Head of caudate nucleus (tissue), 42 donors: Measurements from ENCODE around the gene RNF138.
A peak's percentile ranks its signal among the peaks of the same experiment; 100 is the strongest.

Experiments
- DNase-seq, 42 donors: peaks; one replicate each; pipeline versions ENCODE4 v3.0.0 to v3.0.0-alpha.2; 2020 to 2021; ENCODE audit warnings: mixed read lengths in 7 of 42
- intact Hi-C: fragments of 100-400 bp; cut with DNase I; formaldehyde crosslinking; loops from one replicate; pipeline ENCODE4 v1.15.0; 2022

Gene RNF138

GRCh38 chr18:32093102-32093511 lies 1.4 kb downstream of the RNF138 start:
- intact Hi-C loops: loop anchor here (5.0 kb wide), 2 partner anchors 71 to 151 kb away; partner anchors contain the start of gene TRAPPC8
- DNase-seq: peak in 40 of 42 donors; percentile 16 to 71 (median 44)

GRCh38 chr18:32093523-32093922 lies 1.8 kb downstream of the RNF138 start:
- intact Hi-C loops: loop anchor here (5.0 kb wide), 2 partner anchors 71 to 151 kb away; partner anchors contain the start of gene TRAPPC8
- peak in 1 of 42 donors; percentile 5 for DNase-seq

- no peak for DNase-seq
- intact Hi-C loops: no loop called here
These were observed 3.7 kb downstream of the RNF138 start for GRCh38 chr18:32095192-32095899.

- intact Hi-C loops: no loop called here
- no peak for DNase-seq
These were observed 4.2 kb downstream of the RNF138 start for GRCh38 chr18:32095900-32096229.

GRCh38 chr18:32096946-32097345 lies 5.3 kb downstream of the RNF138 start:
- DNase-seq: no peak
- intact Hi-C loops: no loop called here

- no peak for DNase-seq
- intact Hi-C loops: no loop called here
These were observed 12.8 kb downstream of the RNF138 start for GRCh38 chr18:32104516-32104915.

- intact Hi-C loops: no loop called here
- no peak for DNase-seq
These were observed 18.3 kb downstream of the RNF138 start for GRCh38 chr18:32110005-32110404.

GRCh38 chr18:32111706-32112105 lies 20.0 kb downstream of the RNF138 start:
- intact Hi-C loops: no loop called here
- no peak for DNase-seq

- intact Hi-C loops: no loop called here
- no peak for DNase-seq
These were observed 21.2 kb downstream of the RNF138 start for GRCh38 chr18:32112826-32113225.

GRCh38 chr18:32114293-32114942 lies 22.7 kb downstream of the RNF138 start:
- no peak for DNase-seq
- intact Hi-C loops: no loop called here

- intact Hi-C loops: no loop called here
- no peak for DNase-seq
These were observed 30.4 kb downstream of the RNF138 start for GRCh38 chr18:32122039-32122438.

GRCh38 chr18:32126538-32126937 lies 34.9 kb downstream of the RNF138 start:
- no peak for DNase-seq
- intact Hi-C loops: no loop called here

GRCh38 chr18:32135625-32136024 lies 44.0 kb downstream of the RNF138 start:
- intact Hi-C loops: no loop called here
- DNase-seq: no peak

- no peak for DNase-seq
- intact Hi-C loops: no loop called here
These were observed 46.8 kb downstream of the RNF138 start for GRCh38 chr18:32138332-32138982.

GRCh38 chr18:32139835-32140283 lies 48.2 kb downstream of the RNF138 start:
- intact Hi-C loops: no loop called here

GRCh38 chr18:32148185-32148870 lies 56.7 kb downstream of the RNF138 start:
- intact Hi-C loops: no loop called here

More at GRCh38 chr18:32139835-32140283, 48.2 kb downstream of the RNF138 start:
- no peak for DNase-seq

GRCh38 chr18:32152705-32153448 lies 61.2 kb downstream of the RNF138 start:
- DNase-seq: no peak
- intact Hi-C loops: no loop called here

More at GRCh38 chr18:32148185-32148870, 56.7 kb downstream of the RNF138 start:
- no peak for DNase-seq

GRCh38 chr18:32156855-32157254 lies 65.2 kb downstream of the RNF138 start:
- intact Hi-C loops: no loop called here
- DNase-seq: no peak

GRCh38 chr18:32157580-32157979 lies 65.9 kb downstream of the RNF138 start:
- DNase-seq: no peak
- intact Hi-C loops: no loop called here
